ENCODE data around the gene SH3RF1.
A peak's percentile ranks its signal among the peaks of the same experiment; 100 is the strongest.

The SH3RF1 gene

DNA sequence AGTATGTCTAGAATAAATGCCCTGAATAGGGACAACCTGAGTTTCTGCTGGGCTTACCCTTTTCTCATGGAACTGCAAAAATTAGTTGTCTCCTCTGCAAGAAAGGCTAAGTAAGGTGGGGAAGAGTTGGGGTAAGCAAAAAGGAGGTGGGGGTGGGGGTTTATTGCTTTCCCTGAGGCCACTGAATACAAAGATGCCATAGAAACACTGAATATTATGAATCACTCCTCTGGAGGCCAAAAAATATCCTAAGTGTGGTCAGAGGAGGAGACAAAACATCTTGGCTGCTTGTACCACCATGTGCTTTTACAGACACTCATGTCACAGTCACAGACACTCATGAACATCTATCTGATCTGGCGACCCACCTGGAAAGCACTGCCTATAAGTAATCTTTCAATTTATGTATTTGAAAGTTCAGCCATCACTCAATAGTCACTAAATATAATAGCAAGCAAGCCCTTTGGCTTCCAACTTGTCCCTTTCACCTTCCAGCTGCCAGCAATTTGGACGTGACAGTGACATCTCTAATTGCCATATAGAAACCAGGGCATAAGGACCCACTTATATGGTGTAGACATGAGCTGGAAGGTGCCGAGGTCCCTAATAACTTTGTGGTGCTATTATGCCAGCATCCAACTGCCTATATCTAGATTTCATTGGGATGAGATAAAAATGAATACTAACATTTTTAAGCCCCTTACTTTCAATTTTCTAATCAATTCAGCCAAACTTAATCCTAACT lies 138.0 kb downstream of the SH3RF1 start:
- ATAC-seq (no peak), DNase-seq (no peak)

DNA sequence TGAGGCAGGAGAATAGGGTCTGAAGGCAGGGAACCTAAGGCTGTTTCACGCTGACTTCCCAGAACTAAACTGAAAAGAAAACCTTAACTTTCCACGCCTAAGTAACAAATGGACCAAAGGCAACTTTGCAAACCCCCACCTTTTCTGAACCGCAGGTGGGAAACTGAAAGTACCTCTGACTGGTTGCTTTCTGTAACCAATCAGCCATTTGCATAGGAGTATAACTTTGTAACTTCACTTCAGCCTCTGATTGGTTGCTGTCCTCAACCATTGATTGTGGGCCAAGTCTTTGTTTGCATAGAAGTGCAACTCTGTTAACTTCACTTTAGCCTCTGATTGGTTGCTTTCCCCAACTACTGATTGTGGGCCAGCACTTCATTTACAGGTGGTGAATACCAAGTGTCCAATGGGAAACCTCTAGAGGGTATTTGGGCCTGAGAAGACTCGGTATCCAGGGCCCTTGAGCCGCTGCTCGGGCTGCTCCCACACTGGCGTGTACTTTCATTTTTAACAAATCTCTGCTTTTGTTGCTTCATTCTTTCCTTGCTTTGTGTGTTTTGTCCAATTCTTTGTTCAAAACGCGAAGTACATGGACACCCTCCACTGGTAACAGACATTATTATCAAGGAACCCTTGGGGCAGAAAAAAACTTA lies 139.1 kb downstream of the SH3RF1 start:
- no peak for ATAC-seq
- DNase-seq = no peak

DNA sequence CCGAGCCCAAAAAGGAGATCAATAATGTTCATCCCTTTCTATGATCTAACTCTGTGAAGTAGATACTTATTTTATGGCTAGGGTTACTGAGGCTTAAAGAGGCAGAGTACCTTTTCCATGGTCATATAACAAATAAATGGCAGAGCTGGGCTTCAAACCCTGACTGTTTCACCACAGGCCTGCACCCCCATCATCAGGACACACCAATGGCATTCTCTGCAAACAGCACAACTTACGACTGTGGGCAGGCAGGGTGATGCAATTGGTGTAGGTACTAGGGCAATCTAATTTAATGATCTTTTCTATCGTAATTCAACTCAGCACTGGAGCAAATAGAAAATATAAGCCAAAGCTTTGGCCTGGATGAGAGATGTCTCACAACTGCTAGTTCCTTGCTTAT lies 141.9 kb downstream of the SH3RF1 start:
- ATAC-seq = no peak
- DNase-seq = no peak

DNA sequence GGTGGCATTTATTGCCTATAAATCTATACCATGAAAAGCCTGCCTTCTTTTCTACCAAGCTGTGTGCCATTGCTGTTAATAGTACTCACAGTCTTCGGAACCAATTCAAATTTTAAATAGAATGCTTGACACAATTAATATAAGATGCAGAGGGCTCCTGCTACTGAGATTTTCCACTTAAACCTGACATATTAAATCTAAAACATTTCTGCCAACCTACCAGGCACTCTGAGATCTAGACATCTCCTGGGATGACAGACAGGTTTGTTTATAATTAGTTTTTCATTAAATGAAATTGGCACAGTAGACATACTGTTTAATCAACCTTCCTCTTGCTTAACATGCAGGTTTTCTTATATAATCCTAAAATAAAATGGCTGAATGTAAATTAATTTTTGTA lies 143.4 kb downstream of the SH3RF1 start:
- ATAC-seq (no peak), DNase-seq (no peak)

DNA sequence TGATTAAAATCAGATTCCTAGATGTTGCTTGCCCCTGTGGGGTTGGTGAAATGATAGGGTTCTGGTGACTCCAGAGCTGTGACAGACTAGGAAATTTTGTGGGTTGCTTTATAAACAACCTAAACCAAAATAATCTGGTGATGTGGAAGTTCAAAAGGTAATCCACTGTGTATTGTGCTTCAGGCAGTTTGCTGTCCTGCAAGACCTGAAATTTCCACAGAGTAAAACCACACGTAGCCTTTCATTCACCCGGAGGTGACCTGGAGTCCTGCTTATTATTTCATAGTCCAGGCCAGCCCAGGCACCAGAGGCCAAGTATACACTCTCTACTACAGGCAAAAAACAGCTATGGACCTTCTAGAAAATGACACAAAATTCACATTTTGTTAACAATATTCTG lies 146.1 kb downstream of the SH3RF1 start:
- ATAC-seq (no peak), DNase-seq (no peak)

DNA sequence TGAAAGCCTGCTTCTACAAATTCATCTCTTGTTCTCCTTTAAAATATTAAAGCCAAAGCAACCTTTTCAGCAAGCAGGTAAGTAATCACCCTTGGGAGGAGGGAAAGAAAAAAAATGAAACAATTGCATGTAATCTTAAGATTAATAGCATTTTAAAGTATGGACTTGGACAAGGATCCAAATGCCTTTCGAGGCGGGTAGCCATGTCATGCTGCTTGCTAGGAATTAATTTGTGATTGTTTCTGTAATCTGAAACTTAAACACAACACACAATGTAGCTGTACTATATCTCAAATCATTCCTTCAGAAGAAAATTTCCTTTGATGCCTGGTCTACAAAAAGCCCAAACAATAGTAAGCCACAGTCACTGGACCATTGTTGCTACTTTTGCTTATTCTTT lies 148.3 kb downstream of the SH3RF1 start:
- DNase-seq = no peak
- no peak for ATAC-seq

DNA sequence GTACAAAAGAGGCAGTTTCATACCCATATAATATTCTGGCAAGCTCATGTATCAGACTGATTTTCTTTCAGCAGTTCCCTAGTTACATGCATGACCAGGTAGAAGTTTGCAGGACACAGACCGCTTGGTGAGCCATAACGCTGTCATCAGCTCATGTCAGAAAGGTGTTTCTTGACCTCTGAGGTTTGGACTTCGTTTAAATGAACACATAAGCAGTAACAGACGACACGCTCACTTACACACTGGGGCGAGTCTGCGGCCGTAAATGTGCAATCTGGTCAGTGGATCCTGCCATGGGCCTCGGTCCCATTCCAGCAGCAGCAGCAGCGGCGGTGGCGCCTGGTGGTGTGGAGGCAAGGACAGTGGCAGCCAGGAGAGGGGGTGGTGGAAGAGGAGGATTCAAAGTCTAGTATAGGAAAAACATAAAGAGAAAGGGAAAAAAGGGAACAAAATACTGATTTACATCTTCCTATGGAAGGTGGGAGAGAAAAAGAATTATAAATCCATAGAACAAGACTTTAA lies 148.8 kb downstream of the SH3RF1 start:
- no peak for DNase-seq
- ATAC-seq = no peak

DNA sequence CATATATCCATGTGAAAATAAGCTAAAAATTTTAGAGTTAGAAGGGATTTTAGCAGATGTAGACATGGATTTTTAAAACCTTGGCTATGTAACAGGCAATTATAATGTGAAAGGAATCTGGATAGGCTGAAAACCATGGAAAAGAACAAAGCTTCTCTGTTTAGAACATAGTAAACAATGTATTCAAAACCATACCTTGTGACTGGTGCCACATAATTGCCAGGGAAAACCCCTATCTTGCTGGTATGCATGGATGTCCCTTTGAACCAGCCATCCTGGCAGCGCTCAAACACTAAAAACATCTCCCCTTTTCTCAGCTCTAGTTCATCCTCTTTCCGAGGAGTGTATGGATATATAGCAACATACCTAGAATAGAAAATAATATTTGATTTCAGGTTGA lies 150.1 kb downstream of the SH3RF1 start:
- DNase-seq (no peak), ATAC-seq (no peak)

DNA sequence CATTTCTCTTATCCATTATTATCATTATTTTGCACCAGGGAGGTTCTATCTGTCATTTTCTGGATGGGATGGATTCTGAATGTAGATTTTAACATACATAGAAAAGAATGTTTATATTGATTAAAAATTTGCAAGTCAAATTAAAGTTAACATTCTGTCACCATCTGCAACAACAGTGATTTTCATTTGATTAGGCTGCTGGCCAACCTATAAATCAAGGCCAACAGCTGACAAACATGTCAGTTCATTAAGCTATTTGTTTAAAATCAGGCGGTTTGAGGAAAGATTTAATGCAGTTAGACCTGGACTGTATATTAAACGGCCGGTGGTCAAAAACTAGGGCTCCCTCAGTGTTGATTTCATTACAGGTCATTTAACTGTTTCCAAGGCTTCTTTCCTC lies 151.2 kb downstream of the SH3RF1 start:
- DNase-seq (no peak), ATAC-seq (no peak)

DNA sequence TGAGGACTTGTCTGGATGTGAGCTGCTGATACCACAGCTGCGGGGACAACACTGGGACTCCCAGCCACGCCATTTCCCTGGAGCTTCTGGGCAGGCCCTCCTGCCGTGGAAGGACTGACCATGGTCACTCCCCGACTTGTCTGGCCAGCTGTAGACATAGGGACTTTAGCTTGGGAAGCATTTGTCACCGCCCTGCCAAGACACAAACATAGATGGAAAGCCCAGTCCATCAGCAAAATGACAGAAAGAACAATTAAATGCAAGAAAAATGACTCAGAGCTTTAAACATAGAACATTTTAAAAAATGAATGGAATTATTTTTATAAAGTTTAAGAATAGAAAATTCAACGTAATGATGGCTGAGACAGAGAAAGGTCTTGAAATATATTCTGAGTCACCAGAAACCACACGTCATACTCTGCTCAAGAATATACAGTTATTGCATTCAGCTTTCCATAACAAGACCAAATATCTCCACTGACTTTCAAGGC lies 153.1 kb downstream of the SH3RF1 start:
- ATAC-seq (no peak), DNase-seq (no peak)

DNA sequence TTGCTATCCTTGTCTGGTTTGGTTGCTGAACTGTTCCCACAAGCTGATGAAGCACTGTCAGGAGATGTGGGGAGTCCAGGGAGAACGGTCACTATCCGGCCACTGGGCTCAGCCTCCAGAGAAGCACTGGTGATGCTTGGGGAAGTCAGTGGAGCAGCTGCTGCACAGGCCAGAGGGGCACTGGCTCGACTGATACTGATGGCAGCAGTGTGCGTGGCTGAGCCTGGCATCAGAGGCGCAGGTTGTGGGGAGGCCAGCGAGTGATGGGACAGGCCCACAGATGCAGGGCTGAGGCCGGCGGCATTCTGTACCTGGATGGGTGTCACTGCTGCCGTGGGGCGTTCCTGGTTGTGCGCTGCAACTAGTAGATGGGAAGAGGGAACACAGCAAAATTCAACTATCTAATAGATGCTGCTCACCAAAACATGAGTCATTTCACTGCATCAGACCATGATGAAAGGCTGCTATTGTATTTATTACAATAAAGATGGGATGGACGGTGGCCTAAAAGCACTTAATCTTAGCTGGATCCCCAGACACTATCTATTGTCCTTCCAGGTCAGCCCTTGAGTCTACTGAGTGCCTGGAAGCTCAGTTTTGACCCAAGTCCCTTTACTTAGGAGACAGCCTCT lies 154.4 kb downstream of the SH3RF1 start:
- DNase-seq = no peak
- peak; percentile 38 for ATAC-seq

DNA sequence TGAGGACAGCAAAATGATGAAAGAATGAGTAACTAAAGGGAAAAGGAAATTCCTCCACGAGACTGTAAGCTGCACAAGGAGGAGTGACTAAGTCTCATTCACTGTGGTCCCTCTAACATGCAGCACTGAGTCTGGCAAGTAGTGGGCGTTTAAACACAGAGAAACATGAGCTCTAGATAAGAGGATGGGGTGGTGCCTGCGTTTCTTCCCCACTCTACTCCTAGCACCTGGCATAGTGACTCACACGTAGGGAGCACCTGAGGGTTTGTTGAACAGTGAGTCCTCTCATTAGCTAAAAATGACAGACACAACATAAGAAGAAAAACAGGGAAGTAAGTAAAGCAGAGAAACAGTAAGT lies 154.9 kb downstream of the SH3RF1 start:
- no peak for DNase-seq
- peak; percentile 70 for ATAC-seq

DNA sequence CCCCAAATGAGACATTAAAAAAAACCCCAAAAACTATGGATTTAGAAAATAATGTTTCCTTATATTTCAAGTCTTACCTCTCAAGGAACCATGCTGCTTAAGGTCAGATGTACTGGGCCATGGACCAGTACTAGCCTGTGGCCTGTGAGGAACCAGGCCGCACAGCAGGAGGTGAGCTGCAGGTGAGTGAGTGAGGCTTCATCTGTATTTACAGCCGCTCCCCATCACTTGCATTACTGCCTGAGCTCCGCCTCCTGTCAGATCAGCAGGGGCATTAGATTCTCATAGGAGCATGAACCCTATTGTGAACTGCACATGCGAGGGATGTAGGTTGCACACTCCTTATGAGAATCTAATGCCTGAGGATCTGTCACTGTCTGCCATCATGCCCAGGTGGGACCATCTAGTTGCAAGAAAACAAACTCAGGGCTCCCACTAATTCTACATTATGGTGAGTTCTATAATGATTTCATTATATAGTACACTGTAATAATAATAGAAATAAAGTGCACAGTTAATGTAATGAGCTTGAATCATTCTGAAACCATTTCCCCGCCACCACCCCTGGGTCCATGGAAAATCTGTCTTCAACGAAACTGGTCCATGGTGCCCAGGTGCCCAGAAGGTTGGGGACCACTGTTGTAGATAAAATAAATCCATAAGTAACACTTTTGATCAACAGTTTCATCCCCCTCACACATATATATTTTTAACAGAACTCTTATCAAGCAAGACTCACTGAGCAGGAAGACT lies 155.4 kb downstream of the SH3RF1 start:
- no peak for ATAC-seq

DNA sequence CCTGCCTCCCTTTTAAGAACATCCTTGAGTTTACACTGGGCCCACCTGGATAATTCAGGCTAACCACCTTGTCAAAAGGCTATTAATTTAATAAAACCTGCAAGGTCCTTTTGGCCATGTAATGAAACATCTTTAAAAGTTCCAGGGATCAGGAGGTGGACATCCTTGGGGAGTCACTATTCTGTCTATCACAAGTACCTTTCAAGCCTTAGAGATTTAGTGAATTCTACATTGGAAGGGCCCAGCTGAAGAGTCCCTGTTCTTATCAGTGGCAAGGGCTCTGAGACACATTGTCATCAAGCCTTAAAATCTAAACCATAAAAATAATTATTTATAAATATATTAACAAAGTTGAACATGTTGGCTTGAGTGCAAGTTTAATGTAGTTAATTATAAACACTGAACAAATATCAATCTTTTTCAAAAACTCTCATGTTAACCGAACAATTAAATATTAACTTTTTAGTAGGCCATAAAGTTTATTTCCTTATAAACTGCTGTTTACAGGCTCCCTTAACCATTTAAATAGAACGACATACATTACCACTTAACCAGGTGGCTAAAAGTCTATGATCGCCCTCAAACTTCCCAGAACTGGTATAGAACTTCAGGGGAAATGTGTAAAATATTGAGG lies 156.3 kb downstream of the SH3RF1 start:
- DNase-seq = no peak
- no peak for ATAC-seq

More for the DNA sequence above, 155.4 kb downstream of the SH3RF1 start:
- no peak for DNase-seq

DNA sequence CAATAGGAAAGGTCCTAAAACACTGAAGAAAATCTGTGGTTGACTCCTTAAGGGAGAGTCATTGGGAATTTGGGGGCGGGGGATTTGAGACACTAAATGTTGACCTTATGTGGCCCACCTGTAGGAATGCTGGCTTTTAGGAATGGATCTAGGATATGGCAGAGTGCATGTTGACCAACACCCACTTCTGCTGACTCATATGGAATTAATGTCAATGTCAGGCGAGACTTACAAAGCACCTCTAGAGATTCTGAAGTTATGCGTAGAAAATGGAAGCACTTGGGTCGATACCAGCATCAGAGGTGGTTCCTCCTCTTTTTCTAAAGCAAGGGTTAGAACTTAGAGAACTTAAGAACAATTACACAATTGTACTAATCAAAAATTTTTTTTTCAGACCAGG lies 160.1 kb downstream of the SH3RF1 start:
- DNase-seq = no peak

DNA sequence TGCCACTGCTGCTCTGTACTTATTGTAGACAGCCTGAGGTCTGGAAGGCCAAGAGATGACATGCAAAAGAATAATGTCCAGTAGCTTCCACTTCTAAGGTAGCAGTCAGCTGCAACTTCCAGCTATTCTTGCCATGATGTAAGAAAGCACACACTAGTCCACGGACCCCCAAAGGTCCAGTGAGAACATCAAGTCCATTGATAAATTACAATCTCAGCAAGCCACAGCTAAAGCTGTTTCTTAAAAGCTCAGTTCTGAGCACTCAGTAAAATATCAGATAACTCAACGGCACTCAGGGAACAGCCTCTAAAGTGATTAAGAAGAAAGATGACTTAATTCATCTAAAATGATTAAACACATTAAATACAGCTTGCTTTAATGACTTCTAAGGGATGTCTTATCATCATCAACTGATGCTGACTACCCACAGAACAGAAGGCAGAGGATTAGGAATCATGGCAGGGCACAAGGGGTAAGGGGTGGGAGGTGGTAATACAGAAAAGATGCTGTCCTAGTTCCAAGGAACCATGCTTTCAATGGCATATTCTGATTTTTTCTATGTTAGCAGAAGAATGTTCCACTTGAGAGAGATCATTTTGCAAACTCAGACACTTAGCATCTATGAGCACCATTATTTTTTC lies 161.6 kb downstream of the SH3RF1 start:
- ATAC-seq (no peak), DNase-seq (no peak)

More for the DNA sequence above, 160.1 kb downstream of the SH3RF1 start:
- no peak for ATAC-seq

DNA sequence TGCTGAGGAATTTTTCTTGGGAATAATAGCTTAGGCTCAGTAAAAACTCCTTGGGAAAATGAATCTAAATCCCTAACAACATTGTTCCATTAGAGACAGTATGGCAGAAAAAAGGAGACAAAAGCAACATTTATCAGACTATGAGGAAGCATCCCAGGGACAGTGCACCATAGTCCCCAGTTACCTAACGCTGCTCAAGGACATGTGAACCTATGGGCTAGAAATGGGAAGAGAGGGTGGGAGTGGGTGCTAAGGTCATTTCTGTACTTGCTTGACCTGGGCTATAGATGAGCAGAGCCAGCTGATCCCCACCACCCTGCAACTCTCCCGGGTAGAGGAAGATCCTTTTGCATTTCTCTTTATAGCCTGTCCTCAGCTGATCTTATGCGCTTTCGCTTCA lies 162.5 kb downstream of the SH3RF1 start:
- ATAC-seq = no peak

DNA sequence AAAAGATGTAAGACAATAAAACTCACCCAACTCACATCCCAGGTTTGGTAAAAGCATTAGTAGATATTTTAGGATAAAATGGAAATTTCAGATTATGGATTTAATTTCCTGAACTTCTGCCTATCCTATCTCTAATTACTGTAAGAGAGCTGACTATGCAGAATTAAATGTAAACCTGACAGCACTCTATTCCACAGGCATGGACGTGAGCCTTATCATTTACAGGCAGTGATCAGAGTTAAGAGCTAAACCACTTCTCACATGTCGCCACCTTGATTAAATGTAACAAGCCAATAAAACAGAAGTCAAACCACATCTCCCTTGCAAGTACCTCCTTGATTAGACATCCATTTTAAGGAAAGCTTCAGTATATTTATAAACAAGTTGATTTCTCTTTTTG lies 163.2 kb downstream of the SH3RF1 start:
- ATAC-seq = no peak
- no peak for DNase-seq

More for the DNA sequence above, 162.5 kb downstream of the SH3RF1 start:
- no peak for DNase-seq

DNA sequence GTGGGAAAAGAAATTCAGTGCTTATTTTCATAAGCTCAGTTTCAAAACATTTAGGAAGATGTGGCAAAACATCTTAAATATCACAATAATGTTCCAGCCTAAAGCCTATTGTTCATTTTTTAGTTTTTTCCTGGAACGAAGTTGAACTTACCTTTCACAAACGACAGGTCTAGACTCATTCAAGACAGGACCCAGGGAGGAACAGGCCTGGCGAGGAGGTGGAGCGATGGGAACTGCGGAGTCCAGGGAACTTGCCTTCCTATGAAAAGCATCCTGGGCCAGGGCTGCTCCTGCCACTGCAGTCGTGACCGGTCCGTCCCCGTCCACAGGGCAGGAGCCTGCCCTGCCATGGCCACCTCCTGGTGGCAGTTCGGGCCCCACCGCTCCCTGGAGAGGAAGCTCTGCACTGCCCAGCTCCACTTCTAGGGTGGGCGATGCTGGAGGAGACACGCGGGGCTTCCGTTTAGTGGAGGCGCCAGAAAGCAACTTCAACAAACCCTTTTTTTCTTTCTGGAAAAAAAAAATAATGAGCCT lies 164.0 kb downstream of the SH3RF1 start:
- no peak for ATAC-seq
- no peak for DNase-seq

DNA sequence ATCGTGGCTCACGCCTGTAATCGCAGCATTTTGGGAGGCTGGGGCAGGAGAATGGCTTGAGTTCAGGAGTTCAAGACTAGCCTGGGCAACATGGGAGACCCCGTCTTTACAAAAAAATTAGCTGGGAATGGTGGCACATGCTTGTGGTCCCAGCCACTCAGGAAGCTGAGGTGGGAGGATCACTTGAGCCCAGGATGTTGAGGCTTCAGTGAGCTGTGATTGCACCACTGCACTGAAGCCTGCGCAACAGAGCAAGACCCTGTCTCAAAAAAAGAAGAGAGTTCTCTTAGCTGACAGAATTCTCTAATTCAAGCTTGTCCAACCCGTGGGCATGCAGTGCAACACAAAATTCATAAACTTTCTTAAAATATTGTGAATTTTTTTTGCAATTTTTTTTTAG lies 165.1 kb downstream of the SH3RF1 start:
- ATAC-seq (no peak), DNase-seq (no peak)

DNA sequence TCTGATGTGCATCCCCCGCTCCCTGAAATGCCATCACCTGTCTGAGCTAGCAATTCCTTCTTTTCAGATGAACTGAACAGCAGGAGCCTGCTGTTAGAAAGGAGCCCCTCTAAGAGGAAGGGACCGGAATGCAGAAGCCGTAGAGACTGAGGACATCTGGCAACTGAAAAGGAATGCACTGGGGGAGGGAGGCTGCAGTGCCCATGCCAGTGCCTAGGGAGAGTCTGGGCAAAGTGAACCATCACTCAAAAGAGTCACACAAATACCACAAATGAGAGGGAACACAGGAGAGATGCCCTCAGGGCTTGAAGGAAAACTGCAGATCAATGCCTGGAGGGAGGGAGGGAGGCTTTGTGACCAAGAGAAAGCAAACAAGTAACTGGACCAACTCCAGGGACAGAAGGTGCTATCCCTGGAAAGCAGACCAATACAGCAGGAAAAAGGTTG lies 166.8 kb downstream of the SH3RF1 start:
- ATAC-seq (no peak), DNase-seq (no peak)

All from stimulated activated naive CD8-positive, alpha-beta T cell treated with anti-CD3 and anti-CD28 coated beads, Interleukin-15, Interleukin-2, amounts not matched to agents 100 U/mL and 50 U/mL, for 24 hours (primary cell).